22Rv1 (cell line): Measurements from ENCODE around the gene VAMP5.

Experiments
- ZFX ChIP-seq: fragments of 450-650 bp; IDR thresholded peaks from 2 replicates; pipeline ENCODE4 v1.6.1; 2017; ENCODE audit warnings: antibody characterized with exemption, borderline replicate concordance
- TF ChIP-seq, protein P1 (sequence below): fragments of 450-650 bp; IDR thresholded peaks from 2 replicates; pipeline ENCODE4 v1.5.1; 2017; ENCODE audit warnings: mild to moderate bottlenecking

DNA sequence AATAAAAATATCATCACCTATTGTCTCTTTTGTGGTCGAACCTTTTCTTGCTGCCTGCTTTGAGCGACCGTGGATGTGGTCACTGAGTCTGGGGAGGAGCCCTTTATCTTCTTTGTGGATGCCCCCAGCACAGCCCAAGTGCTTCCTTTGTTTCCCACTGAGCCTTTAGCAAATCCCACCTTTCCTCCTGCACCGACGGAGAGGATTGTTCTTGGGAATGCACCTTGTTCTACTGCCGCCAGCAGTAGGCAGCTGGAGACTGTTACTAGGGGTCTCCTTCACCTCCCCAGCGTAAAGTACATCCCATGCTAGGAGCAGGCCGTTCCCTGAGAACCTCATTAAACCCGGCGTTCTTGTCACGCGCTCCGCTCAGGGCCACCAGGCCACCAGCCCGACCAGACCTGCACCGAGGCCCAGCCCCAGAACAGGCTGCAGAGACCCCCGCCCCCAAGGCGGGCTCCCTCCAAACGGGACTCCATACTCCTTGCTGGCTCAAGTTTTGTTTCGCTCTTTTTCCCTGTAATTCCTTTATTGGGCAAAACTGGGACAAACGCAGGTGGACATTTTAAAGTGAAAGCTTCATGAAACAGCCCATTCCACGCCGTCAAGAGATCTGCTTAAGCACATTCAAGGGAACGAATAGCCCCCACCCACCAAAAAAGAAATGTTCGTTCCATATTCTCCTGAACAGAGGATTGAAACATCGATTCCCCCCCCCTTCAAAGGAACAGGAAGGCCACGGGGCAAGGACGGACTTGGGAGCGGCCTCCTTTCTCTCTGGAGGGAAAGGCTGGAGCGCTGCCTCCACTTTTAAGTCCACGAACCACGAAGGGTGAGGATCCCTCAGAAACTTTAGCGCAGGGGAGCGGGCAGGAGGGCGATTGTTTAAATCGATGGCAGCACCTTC lies 46.4 kb upstream of the VAMP5 start:
- TF ChIP-seq ZFX = no peak
- TF ChIP-seq, protein P1, sequence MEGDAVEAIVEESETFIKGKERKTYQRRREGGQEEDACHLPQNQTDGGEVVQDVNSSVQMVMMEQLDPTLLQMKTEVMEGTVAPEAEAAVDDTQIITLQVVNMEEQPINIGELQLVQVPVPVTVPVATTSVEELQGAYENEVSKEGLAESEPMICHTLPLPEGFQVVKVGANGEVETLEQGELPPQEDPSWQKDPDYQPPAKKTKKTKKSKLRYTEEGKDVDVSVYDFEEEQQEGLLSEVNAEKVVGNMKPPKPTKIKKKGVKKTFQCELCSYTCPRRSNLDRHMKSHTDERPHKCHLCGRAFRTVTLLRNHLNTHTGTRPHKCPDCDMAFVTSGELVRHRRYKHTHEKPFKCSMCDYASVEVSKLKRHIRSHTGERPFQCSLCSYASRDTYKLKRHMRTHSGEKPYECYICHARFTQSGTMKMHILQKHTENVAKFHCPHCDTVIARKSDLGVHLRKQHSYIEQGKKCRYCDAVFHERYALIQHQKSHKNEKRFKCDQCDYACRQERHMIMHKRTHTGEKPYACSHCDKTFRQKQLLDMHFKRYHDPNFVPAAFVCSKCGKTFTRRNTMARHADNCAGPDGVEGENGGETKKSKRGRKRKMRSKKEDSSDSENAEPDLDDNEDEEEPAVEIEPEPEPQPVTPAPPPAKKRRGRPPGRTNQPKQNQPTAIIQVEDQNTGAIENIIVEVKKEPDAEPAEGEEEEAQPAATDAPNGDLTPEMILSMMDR = no peak
